ENCODE results near the gene EID2B.

DNA sequence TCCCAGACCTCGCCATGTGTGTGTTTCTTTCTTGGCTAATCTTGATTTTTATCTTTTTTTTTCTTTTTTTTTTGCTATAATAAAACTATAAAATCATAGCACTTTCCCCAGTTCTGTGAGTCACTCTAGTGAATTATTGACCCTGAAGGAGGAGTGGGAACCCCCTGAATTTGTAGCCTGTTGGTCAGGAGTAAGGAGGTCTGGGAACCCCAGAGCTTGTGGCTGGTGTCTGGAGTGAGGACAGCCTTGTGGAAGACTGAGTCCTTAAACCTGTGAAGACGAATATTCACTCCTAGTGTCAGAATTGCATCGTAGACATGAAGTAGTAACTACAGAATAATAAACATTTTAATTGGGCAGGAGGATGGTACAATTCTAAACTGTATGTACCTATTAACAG lies 7.4 kb downstream of the EID2B start:
- TF ChIP-seq, protein P1, sequence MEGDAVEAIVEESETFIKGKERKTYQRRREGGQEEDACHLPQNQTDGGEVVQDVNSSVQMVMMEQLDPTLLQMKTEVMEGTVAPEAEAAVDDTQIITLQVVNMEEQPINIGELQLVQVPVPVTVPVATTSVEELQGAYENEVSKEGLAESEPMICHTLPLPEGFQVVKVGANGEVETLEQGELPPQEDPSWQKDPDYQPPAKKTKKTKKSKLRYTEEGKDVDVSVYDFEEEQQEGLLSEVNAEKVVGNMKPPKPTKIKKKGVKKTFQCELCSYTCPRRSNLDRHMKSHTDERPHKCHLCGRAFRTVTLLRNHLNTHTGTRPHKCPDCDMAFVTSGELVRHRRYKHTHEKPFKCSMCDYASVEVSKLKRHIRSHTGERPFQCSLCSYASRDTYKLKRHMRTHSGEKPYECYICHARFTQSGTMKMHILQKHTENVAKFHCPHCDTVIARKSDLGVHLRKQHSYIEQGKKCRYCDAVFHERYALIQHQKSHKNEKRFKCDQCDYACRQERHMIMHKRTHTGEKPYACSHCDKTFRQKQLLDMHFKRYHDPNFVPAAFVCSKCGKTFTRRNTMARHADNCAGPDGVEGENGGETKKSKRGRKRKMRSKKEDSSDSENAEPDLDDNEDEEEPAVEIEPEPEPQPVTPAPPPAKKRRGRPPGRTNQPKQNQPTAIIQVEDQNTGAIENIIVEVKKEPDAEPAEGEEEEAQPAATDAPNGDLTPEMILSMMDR (IDR thresholded peaks at IDR 0.05) = no peak
- no peak for TF ChIP-seq ZFX (IDR thresholded peaks at IDR 0.05; ENCODE audit: borderline replicate concordance)
